ENCODE data around the gene ANAPC13. TPM values are rescaled to one million over a fixed set of nuclear protein-coding genes. Genes with fewer than 3 reads are reported as not detected.

The ANAPC13 gene
- total RNA-seq, 1 donor from 2014 or later = 51.1 TPM

DNA sequence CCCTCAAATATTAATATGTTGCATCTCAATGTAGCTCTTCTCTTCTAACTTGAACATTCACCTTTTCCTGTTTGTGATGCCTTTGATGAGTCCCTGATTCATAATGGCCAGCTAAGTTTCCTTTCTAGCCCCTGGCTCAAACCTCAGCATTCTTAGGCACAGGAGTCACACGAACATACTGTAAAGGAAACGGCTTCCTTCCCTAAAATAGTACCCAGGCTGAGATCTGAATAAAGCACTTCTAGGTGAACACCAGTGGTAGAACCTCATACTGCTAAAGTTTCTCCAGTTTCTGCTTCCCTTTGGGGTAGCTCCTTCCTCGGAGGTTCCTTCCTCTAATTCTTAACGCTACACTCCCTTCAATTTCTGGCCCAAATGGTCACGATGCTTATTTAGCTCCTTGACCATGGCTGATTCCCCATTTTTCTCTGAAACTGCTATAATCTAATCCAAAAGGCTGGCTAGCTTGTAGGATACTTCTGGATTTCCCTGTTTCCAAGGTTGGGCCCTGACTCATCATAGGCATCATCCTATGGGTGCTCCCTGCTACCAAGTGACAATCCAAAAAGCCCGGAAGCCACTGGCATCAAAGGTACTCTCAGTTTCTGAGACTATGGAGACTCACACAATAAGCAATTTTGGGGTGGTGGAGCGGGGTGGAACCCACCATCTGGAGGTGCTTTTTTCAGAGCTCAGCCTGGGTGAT lies 2.4 kb downstream of the ANAPC13 start:
- DNase-seq (ENCODE audit: low spot score) = no peak

DNA sequence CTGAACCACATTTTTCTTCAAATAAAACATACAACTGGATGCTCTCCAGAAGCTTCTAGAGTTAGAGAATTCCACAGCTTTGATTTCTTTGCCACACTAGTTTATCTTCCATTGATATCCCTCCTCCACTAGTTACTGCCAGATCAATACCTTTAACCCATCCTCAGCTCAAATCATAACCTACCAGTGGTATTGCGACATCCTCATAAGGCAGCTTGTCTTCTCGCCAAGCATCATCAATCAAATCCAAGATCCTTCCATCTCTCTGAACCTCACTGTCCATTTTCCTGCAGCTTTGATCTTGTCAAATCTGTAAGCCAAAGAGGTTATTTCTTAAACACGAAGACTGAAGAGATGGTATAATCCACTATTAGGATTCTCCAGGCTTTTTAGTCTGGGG lies 3.2 kb downstream of the ANAPC13 start:
- DNase-seq (ENCODE audit: low spot score) = no peak

DNA sequence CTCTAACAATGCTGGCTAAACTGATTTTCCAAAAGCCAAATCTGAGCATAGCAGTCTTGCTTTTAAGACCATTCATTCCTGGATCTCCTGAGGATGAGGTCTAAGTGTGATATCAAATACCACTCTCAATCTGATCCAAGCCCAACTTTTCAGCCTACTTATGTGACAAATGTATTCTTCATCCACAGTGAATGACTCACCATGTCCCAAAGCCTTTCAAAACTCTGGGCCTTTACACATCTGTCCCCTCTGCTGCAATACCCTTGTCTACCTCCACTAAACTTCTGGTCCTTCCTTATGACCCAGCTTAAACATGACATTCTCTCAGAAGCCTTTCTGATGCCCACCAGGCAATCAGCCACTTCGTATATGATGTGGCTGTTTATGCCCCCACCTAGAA lies 4.6 kb downstream of the ANAPC13 start:
- DNase-seq (ENCODE audit: low spot score) = no peak

DNA sequence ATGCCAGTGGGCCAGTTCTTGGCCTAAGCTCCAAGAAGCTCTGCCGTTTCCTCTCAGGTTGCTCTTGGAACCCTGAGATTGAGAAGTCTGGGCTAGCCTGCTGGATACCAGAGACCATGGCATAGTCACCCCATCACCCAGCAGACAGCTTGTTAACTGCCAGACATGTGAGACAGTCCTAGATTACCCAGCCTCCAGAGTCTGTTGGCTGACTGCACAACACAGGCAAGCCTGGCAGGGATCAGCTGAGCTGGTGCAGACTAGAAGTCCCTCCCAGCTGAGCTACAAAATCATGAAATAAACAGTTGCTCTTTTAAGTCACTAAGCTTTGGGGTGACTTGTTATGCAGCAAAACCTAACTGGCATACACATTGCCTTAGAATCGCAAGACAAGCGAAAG lies 5.2 kb downstream of the ANAPC13 start:
- DNase-seq (ENCODE audit: low spot score) = no peak

DNA sequence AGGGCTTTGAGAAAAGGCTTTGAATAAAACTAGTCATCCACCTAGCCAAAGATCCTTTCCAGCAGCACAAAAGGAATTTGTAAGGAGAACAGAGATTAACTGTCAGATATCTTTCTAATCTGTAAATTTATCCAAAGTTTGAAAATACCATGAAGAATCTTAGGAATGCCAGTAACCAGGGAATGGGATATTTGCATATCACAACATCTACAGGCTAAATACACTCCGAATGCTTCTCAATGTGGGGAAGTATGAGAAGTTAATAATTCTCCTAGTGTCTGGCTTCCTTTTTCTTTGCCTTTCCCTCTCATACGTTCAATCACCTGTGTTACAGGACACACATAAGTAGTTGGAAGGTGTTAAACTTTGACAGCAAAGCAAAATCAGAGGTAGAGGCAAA lies 7.8 kb downstream of the ANAPC13 start:
- no peak for DNase-seq (ENCODE audit: low spot score)

DNA sequence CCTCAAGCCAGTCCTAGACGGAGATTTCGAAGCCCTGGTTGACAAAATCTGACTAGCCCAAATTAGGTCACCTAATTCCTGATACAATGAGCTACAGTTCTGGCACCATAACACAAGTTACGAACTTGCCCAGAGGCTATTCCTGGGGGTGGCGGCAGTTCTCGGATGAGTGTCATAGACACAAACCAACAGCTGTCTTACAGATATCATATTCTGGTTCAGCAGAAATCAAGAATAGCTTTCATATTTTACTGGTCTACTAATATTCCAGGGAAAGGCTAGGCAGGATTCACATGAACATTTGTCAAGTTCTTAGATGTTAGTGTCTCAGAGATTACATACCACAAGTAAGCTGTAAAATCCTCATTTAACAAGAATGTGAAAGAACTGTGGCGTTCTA lies 8.8 kb downstream of the ANAPC13 start:
- DNase-seq (ENCODE audit: low spot score) = no peak

DNA sequence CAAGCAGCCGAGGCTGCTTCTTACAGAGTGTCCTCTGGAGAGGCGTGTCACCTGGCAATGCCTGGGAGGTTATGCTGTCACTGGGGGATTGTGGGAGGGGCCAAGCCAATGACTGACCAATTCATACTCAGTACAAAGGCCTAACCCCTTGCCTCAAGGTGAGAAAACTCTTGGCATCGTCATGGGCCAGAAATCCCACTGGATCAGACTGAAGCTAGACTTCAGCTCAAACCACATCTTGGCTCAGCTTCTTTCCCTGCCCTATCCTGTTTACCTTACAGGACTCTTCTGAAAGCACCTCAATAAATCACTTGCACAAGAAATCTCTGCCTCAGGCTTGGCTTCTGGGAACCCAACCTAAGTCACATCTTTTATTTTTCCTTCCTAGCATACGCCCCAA lies 9.5 kb downstream of the ANAPC13 start:
- no peak for DNase-seq (ENCODE audit: low spot score)

DNA sequence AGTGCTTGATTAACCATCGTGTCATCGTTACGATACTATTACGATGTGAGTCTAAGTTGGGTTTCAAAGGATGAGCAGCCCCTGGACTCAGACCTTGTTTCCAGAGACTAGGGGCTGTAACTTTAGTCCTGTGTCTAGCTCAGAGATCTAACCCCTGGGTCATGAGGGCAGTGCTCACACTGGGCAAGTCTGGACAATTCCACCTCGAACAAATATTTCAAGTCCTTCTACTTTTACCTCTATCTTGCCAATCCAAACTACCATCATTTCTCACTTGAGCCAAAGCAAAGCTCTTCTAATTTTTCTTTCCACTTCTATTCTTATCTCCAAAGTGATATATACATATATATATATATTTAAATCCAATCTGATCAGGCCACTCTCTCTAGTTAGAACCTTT lies 10.8 kb downstream of the ANAPC13 start:
- DNase-seq (ENCODE audit: low spot score) = no peak

DNA sequence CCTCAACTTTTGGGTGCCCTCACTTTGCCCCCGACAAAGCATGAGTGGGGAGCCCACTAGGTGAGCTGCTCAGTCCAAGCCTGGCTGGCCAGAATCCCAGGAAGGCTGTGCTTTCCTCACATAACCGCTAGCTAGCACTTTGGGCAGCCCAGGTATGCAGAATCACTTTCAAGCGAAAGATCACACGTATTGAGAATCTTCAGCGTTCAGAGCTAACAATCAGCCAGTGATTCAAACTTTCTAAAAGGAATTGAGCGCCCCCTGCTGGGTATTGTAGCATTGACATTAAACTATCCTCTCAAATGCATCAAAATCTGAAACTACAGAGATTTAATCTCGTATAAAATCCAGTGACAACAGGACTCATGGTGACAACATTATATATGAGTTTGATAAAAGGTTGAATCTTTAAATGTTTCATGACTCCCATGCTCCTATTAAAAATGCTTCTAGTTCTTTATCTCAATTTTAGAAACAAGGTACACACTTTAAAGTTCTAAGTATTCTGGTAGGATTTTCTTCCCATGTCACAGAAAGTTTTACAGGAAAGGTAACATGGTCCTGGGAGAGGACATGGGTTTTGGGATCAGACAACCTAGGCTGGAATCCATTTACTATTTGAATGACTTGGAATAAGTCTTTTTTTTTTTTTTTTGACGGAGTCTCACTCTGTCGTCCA lies 11.8 kb downstream of the ANAPC13 start:
- DNase-seq (ENCODE audit: low spot score) = no peak

DNA sequence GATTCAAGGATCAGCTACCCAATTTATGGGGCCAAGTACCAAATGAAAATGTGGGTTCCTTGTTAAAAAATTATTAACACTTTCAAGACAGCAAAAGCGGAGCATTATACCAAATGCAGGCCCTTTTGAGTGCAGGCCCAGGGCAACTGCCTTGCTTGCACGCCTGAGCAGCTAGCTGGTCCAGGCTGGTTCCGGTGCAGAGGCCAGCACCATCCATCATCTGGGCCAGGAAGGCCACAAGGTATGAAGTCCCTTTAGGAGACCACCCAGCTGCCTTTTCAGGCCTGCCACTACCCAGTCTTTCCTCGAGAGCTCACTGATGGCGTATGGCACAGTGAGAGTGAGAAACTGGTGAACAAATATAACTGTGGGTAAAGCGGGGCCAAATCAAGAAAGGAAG lies 13.0 kb downstream of the ANAPC13 start:
- no peak for DNase-seq (ENCODE audit: low spot score)

DNA sequence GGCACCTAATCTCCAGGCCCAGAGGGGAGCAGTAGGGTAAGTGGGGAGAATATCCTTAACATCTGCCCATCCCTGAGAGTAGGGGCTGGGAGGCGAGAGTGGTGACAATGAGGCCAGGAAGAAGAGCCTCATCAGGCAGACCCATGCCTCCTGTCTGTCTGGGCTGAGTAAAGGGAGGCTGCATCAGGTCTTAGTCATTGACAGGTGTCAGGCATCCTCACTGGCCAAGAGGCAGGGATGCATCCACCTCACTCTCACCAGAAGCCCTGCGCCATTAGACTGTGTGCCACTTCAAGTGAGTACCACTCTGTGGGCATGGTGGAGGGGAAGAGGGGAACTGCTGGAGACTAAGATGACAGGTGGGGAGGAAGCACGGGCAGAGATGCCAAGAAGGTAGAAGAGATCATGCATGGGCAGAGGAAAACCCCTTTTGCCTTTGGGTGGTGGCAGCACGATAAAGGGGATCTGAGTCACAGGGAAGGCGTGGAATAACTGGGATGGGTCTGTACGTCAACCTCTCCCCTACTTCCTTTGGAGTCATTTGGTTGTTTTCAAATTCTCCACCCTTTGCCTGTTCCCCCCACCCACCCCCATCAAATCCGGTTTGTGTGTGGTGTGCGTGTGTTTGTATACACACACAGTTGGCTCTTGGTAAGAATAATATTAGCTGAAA lies 14.1 kb downstream of the ANAPC13 start:
- no peak for DNase-seq (ENCODE audit: low spot score)

DNA sequence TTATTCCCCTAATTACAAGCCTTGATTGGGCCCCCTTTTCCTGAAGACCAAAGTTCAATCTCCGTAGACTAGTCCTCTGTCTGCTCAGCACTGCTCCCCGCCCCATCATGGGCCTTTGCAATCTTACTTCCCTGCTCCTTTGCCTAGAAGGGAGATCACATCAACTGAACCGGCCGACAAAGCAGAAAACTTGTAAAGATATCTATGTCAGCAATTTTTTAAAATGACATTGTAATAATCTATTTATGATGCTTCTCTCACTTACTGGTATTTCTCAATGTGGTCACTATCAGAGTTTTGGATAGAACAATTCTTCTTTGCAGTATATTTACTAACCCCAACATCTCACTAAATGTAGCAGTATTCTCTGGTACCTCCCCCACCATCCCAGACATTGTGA lies 17.3 kb downstream of the ANAPC13 start:
- DNase-seq (ENCODE audit: low spot score) = no peak

DNA sequence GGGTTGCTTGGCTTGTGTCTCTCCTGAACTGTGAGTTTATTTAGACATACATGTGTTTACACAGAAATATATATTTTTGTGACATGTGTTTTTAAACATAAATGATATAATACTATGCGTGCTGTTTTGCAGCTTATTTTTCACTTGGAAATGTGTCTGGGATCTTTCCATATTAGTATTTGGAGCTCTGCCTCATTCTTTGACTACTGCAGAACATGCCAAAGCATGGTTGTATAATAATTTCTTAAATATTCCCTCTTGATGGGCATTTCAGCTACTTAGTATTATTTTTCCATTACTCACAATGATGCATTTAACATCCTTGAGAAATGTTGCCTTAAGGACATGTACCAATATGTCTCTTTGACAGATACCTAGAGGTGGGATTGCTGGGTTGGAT lies 19.5 kb downstream of the ANAPC13 start:
- no peak for DNase-seq (ENCODE audit: low spot score)

DNA sequence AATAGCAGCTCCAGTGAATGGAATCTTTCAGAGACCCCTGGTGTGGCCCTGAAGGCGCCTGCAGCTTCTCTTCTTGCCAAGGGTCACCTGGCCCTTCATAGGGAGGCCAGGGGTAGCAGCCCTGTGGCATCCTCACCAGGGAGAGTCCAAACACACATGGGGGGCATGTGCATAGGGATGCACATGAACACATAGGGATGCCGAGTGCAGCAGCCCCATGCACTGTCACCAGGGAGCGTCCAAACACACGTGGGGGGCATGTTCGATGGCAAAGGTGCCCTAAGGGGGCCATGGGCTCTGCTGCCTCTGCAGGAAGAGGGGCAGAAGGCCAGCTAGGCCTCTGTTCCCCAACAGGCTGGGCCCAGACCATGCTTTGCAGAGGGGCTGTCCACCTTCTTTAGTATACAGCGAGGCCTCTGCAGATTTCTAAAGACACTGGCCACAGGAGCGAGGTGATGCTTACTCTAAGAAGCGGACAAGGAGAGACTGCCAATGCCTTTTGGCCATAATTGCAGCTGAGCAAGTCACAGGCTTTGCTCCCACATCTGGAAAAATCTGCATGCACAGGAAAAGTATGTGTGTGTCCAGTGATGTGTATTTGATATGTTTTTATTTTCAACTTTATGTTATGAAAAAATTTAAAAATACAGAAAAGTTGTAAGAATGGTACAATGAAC lies 21.0 kb downstream of the ANAPC13 start:
- no peak for DNase-seq (ENCODE audit: low spot score)

DNA sequence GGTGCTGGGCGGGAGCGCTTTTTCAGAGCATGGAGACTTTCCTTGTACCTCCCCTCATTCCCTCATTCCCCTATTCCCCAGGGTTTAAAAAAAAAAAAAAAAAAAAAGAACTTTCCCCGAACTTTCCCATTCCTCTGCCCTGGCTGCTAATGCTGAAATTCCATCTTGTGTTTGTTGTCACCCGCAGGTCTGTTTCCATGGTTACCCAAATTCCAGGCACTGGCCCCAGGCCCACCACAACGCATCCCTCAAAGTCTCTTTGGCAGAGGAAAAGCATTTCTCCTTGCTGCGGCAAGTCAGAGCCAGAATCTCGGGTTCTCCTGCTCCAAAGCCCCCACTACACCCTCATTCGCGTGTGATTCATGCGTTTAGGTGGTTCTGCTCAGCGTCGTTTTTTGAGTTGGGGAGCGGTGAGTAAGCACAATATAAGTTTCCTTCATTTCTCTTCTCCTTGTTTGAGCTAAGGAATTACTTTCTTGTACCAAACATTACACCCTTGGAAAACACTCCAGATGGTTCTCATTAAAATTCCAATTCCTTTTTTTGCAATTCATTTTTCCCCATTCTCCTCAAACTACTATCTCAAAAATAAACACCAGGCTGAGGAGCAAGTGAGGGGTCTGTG lies 21.6 kb downstream of the ANAPC13 start:
- DNase-seq (ENCODE audit: low spot score) = no peak

DNA sequence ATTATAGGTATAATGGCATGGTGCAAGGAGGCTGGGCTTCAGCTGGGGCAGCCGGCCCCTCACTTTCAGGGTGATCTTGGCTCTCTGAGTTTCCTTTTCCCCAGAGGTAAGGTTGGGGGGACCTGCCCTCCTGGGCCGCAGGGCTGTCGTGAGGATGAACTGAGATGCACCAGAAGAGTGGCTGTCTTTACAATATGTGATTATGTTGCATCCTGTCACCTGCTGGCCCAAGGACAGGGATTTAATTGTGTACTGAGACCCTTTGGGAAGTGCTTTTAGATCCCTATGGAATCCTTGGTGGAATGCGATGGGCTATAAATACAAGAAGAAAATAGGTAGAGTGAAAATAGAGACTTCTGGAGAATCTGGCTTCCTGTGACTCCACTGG lies 22.1 kb downstream of the ANAPC13 start:
- DNase-seq (ENCODE audit: low spot score) = no peak

DNA sequence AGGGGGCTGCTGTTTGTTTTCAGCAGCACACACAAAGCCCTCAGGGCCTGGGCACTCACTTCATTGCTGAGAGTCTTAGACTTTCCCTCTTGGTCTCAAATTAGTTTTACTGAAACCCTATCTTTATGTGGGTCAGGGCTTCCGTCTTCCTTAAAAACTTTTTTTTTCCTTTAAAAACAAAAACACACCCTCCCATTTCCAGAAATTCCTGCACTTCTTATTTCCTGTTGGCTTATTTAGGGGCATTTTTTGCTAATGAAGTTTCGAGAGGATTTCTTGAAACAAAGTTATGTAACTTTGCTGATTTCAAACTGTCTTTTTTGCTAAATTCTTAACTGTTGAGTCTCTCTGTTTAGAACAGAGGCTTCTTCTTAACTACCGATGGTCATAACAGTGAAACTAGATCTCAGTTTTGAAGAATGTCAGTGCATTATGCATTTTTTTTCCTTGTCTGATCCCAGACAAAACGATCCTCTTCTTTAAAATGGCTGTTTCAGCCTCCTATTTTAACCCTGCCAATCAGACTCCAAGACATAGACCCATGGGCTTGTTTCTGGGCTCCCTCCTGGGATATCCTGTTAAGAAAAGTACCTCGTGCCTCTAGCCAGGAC lies 23.3 kb downstream of the ANAPC13 start:
- no peak for DNase-seq (ENCODE audit: low spot score)

DNA sequence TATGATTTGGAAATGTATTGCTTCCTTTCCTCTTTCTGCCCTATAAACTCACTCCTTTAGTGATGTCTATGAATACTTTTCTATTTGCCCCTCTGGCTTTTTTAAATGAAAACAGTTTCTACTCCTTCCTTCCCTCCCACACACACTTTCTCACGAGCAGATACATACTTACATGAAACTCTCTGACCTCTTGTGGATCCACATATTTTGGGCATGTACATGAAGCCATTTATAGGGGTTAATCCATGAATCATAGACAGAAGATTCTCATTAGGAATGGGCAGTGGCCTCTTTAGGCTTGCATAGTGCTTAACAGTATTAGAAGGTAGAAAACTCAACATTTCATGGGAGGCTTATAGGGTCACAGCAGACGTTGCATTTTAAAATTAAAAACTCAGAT lies 24.8 kb downstream of the ANAPC13 start:
- no peak for DNase-seq (ENCODE audit: low spot score)

DNA sequence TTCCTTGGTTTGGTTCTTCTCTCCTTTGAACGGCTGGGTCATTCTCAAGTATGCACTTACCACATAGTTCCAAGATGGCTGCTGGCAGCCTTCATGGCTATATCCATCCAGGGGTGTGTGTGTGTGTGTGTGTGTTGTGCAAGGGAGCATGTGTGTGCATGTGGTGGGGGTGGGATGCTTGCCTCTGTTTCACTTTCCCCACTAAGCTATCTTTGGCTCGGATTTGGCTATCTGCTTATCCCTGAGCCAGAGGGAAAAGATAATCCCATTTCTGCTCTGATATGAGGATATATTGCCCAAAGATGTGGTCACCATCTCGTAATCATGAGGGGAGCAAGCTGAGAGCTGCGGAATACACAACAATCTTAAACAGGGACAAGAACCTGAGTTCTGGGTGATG lies 26.2 kb downstream of the ANAPC13 start:
- no peak for DNase-seq (ENCODE audit: low spot score)

DNA sequence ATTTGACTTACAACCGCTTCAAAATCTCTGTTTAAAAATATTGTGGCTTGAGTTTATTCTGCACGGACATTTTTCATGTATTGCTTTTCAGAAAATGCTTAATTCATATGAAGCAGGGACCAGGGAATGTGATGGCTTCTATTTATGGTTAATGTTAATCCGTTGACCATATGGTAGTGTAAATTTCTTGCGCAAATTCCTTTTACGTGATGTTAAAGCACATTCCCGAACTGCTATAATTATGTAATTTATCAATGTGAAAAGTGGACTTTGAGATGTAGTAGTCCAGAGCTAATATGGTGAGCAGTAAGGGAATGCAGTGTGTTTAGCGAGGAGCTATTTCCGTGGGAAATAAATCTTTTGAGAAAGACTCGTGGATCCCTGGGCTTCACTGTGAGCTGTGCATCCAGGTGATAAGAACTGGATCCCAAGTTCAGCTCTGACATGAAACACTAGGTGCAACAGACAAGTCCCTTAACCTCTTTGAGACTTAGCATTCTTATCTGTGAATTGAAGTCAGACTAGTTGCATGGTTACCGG lies 27.3 kb downstream of the ANAPC13 start:
- DNase-seq (ENCODE audit: low spot score) = no peak
